Mammary epithelial cell (primary cell): ENCODE data around the gene AOX1.

Source experiments
- CTCF ChIP-seq, 2 donors: IDR thresholded peaks in 1 of 2; conservative IDR thresholded peaks in 1 of 2; 2 replicates each; pipeline ENCODE4 v1.5.1; 2011 to 2012; ENCODE audit warnings: inconsistent platforms in 2 of 2, low read length in 2 of 2, mild to moderate bottlenecking in 2 of 2, control low read depth in 1 of 2, low read depth in 1 of 2; ENCODE audit not compliant: insufficient read depth in 1 of 2; ENCODE audit errors: extremely low read depth in 1 of 2
- EZH2 ChIP-seq: IDR thresholded peaks from 2 replicates; pipeline ENCODE4 v1.6.1; 2012; ENCODE audit warnings: low read length, inconsistent platforms, borderline replicate concordance

GRCh38 chr2:200716386-200716785, 130.6 kb downstream of the AOX1 start:
- no peak for TF ChIP-seq CTCF (conservative IDR thresholded peaks at IDR 0.05 in 1 of 2, IDR thresholded peaks at IDR 0.05 in 1 of 2; ENCODE audit: extremely low read depth in 1 of 2, insufficient read depth in 1 of 2, low read depth in 1 of 2, low read length in 2 of 2)
- no peak for TF ChIP-seq EZH2
